Gastrocnemius medialis (tissue), 4 donors: Measurements from ENCODE around the gene NDRG2.

Source experiments
- POLR2A ChIP-seq, 2 donors: fragments of 450-650 bp; IDR thresholded peaks; one replicate each; pipeline ENCODE4 v1.6.1; 2017; ENCODE audit warnings: antibody characterized with exemption in 2 of 2, mild to moderate bottlenecking in 2 of 2, moderate library complexity in 2 of 2
- TF ChIP-seq, protein P1 (sequence below), 5 experiments: fragments of 450-650 bp in 3 of 5; fragments of 200-600 bp in 2 of 5; sonication (generic) in 2 of 5; IDR thresholded peaks in 4 of 5; conservative IDR thresholded peaks in 1 of 5; 1 replicate in 4 of 5; 2 replicates in 1 of 5; pipeline ENCODE4 v1.5.1; 2016 to 2019; ENCODE audit warnings: antibody characterized with exemption in 5 of 5, mild to moderate bottlenecking in 3 of 5, moderate library complexity in 3 of 5

DNA sequence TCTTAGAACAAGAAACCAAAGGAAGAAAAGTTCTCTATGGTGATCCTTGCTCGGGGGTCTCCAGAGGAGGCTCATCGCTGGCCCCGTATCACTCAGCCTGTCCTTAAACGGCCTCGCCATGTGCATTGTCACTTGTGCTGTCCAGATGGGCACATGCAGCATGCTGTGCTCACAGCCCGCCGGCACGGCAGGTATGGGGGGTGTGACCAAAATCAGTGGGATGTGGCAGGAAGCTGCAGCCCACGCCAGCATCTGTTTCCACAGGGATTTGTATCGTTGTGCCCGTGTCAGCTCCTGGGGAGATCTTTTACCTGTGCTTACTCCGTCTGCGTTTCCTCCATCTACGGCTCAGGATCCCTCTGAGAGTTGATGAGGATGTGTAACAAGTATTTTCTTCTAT lies 28.3 kb downstream of the NDRG2 start:
- TF ChIP-seq, protein P1, sequence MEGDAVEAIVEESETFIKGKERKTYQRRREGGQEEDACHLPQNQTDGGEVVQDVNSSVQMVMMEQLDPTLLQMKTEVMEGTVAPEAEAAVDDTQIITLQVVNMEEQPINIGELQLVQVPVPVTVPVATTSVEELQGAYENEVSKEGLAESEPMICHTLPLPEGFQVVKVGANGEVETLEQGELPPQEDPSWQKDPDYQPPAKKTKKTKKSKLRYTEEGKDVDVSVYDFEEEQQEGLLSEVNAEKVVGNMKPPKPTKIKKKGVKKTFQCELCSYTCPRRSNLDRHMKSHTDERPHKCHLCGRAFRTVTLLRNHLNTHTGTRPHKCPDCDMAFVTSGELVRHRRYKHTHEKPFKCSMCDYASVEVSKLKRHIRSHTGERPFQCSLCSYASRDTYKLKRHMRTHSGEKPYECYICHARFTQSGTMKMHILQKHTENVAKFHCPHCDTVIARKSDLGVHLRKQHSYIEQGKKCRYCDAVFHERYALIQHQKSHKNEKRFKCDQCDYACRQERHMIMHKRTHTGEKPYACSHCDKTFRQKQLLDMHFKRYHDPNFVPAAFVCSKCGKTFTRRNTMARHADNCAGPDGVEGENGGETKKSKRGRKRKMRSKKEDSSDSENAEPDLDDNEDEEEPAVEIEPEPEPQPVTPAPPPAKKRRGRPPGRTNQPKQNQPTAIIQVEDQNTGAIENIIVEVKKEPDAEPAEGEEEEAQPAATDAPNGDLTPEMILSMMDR (IDR thresholded peaks at IDR 0.05 in 4 of 5, conservative IDR thresholded peaks at IDR 0.05 in 1 of 5): no peak
- TF ChIP-seq POLR2A (IDR thresholded peaks at IDR 0.05): no peak
